NCI-H2107 treated with DMSO at 0.1 percent for 48 hours (cell line): Measurements from ENCODE around the gene WNT4.

Experiments used
- DNase-seq: peaks from one replicate; lab custom pipeline; 2025; ENCODE audit not compliant: unreplicated experiment; lab: John Stamatoyannopoulos, UW

WNT4 gene

GRCh38 chr1:22132517-22133235, 10.2 kb downstream of the WNT4 start:
- DNase-seq = no peak

GRCh38 chr1:22131875-22132486, 10.9 kb downstream of the WNT4 start:
- no peak for DNase-seq

DNA sequence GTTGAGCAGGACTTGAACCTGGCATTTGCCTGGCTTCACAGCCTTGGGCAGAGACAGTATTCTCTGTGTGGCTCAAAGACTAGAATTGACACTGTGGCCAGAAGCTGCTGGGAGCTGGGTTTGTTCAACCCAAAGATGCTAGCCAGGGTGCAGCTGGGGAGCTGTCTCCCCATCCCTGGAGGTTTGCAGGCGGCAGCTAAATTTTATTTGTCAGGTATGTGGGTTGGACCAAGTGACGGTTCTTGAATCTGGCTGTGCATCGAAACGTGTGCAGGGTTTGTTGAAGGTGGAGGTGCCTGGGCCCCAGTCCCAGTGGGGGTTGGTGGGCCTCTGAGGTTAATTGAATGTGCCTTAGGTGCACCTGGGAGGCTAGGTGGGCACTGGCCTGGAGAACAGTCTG, 11.8 kb downstream of the WNT4 start:
- no peak for DNase-seq

DNA sequence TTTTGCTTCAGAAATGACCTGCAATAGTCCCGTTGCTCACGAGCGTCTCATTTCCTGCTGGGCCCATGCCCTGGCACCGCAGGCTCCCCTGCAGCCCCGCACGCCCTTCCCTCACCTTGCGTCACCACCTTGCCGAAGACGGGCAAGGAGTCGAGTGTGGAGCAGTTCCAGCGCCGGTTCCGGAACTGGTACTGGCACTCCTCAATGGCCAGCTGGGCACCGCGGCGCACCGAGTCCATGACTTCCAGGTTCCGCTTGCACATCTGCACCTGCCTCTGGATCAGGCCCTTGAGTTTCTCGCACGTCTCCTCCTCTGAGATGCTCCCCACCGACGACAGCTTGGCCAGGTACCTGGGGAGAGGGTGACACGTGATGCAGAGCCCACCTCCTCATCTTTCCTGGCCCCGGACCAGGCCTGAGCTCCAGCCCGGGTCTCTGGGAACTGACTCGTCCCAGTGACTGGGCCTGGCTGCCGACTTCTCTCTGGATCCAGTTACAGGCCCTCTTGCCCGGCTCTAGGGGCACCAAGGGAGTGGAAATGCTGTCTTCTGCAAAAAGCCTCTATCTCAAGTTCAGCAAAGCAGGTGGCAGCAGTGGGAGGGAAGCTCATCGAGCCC, 13.3 kb downstream of the WNT4 start:
- DNase-seq = no peak

- DNase-seq = no peak
These were observed 14.5 kb downstream of the WNT4 start for GRCh38 chr1:22128392-22128791.

- no peak for DNase-seq
These were observed 15.2 kb downstream of the WNT4 start for GRCh38 chr1:22127731-22128130.

- no peak for DNase-seq
These were observed 15.6 kb downstream of the WNT4 start for GRCh38 chr1:22127248-22127647.

GRCh38 chr1:22126531-22126930, 16.4 kb downstream of the WNT4 start:
- DNase-seq = no peak

DNA sequence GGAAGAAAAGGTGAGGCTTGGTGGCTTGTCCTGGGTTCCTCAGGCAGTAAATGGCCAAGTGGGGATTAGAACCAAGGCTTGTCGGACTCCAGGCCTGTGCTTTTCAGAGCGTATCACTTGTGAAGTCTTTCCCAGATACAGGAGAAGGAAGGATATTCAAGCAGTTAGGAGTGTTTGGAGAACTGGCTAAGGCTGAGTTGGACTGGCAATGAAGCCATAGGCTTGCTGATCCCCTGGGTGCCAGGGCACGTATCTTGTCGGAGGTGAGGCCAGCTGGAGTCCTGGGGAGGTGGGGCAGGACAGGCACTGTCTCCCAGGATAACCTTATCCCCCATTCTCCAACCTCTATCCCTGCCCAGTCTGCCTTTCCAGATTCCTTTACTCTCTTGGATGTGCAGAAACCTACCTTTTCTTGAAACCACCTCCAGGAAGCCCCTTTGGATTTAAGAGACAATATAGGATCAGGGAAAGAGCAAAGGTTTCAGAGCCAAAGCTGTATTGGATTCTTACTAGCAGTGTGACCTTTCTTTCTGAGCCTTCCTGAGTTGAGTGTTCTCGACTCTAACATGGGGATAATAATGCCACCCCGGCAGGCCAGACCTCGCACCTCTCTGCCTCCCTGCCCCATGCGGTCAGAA, 18.2 kb downstream of the WNT4 start:
- DNase-seq = no peak

DNA sequence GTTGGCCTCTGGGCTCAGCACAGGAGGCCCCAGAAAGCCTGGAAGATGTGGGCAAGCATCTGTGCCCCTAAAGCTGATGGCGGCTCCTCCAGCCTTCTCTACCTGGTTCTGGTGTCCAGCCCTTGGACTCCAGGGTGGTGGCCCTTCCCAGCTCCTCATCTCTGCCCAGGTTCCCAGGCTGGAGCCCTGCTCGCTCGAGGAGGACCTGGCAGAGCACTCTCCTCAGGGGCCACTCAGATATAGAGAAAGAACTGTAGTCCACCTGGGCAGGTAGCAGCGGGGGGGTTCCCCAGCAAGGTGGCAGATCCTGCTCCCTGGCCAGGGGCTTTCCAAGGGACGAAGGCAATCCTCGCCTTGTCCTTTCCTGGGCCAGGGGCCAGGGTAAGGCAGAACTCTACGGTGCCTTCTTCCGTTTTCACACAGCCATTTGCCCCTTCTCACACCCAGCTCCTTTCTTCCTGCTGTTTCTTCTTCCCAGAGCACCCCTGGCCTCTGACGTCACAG, 18.9 kb downstream of the WNT4 start:
- no peak for DNase-seq

DNA sequence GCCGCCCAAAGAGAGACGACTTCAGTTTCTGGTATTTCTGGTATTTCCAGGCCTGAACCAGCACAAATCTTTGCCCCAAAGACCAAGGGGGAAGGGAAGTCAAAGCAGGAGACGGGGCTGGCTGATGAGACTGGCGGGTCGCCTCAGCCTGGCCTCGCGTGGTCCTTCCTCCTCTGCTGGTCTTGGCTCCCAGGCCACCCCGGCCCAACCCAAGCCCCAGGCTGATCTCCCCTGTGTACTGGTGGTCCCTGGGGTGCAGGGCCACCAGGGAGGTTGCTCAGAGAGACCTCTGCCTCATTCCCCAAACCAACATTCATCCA, 19.9 kb downstream of the WNT4 start:
- no peak for DNase-seq

DNA sequence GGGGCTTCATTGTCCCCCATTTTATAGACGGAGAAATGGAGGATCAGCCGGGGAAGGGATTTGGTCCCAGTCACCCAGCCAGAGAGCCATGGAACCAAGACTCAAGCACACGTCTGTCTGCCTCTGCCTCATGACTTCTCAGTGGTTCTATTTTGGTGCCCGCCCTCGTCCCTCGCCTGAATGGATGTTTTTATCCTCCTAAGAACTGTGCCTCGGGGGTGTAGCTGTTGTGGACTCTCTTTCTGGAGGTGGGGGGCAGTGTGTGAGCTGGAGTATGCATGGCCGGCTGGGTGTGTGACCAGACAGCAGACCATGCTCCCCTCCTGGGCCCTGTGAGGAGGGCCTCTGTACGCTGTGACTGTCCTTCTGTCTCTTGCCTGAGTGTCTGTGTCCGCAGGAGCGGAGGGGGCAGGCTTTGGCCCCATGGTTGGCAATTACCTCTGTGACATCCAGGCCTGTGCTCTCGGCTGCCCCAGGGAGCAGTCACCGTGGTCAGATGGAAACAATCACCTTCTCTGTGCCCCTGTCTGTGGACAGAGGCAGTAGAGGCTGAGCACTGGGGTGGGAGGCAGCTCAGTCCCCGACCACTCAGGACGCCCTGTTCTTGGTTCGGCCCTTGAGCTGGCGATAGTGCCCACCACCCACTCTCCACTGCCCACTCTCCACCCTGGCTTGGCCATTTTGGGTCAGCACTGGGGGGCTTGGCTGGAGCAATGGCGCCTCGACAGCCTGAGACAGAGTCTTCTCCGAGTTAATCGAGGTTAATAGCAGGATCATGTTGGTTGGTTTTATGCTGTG, 20.4 kb downstream of the WNT4 start:
- DNase-seq = no peak

DNA sequence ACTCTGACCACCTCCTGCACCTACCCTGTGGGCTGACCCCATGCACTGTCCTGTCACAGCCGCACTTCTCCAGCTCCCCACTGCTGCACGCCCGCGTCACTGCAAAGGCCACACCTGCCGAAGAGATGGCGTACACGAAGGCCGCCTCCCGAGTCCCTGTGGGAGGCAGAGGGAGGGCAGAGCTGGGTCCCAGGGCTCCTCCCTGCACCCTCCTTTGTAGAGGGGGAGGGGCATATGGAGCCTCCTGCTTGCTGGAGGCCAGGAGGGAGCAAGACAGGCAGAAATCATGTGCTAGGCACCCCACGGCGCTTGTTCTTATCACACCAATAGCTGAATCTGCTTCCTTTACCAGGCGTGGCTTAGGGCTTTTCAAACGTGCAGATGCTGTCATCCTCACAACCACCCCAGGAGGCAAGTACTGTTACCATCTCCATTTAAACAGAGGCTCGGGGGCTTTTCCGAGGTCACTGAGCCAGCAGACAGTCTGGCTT, 21.4 kb downstream of the WNT4 start:
- peak; percentile 23 for DNase-seq

DNA sequence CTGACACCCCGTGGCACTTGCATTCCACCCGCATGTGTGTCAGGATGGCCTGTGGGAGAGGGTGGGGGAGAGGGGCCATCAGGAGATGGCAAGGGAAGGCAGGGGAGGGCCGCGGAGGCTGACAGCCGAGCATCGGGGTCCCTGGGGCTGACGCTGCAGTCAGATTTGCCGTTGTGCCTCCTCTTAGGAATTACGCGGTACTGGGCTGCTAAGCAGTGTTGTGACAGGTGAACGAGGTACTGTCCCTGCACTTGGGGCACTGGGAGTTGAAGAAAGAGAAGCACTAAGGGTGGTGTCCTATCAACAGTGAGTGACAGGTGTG, 22.5 kb downstream of the WNT4 start:
- DNase-seq = no peak

DNA sequence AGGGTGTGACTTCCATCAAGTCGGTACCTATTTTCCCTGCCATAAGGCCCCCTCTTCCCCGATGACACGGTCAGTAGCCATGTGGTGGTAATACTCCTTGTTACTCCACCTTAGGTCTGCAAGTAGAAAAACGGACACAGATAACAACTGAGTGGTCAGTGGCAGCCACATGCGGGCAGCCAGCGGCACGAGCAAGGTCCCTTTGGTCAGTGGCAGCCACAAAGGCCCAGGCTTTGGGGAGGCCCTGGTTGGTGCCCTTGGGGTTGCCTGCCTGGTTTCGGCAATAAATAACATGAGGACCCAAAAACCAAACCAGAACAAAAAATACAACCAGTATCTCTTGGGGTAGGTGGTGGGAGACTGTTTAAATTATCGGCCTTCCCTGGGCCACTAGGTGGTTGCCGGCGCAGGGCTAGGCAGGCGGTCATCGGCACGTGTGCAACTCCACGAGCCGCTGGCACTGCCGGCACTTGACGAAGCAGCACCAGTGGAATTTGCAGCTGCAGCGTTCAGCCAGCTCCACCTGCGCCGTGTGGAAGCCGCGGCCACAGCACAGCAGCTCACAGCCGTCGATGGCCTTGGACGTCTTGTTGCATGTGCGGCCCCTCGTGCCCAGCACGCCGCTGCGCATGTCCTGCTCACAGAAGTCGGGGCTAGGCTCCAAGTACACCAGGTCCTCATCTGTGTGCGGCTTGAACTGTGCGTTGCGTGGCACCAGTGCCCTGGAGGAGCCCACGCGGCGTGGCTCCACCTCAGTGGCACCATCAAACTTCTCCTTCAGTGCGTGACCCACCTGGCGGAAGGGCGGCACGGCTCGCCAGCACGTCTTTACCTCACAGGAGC, 23.1 kb downstream of the WNT4 start:
- DNase-seq = no peak

DNA sequence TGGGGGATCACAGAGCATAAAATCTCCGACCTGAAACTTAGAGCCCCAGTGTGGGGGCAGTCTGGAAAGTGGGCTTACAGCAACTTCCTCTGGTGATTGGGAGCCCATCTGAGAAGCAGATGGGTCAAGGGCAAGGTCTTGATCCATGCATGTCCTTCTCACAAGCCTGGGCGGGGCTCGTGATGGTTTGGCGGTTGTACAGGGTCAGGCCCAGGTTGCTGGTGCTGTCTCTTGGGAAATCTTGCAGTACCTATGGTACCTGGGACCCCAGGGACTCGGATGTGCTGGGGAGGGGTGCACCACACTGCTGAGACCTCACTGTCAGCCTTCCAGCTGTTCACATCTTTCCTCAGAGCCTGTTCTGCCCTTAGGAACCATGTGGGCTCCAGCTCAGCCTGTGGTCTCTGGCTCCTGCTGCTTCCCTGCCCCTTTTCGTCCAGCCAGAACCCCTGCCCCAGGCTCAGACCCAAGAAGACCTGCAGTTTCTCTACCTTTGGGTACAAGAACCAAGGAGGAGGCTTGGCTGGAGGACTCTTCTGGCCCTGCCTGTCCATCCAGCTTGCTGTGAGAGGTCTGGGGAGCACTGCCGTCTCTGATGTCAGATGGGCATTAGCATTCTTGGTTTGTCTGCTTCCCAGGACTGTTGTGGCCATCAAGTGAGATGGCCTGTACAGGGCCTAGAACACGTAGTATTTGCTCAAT, 24.5 kb downstream of the WNT4 start:
- no peak for DNase-seq

GRCh38 chr1:22117851-22118250, 25.0 kb downstream of the WNT4 start:
- no peak for DNase-seq

- DNase-seq = no peak
These were observed 25.7 kb downstream of the WNT4 start for GRCh38 chr1:22117238-22117637.

GRCh38 chr1:22115286-22115685, 27.6 kb downstream of the WNT4 start:
- DNase-seq = no peak
